PFSK-1 (cell line): Measurements from ENCODE around the gene GMPR.

ENCODE experiments used
- FOXP2 ChIP-seq: optimal IDR thresholded peaks from 2 replicates; pipeline ENCODE3; 2011; ENCODE audit warnings: borderline replicate concordance, control low read depth, inconsistent platforms; ENCODE audit not compliant: insufficient read depth; ENCODE audit errors: extremely low read length, extremely low read depth
- POLR2AphosphoS5 ChIP-seq: IDR thresholded peaks from 2 replicates; pipeline ENCODE4 v1.6.1; 2012; ENCODE audit warnings: low read depth, mild to moderate bottlenecking, control low read depth, low read length, moderate library complexity
- SIN3A ChIP-seq: IDR thresholded peaks from 2 replicates; pipeline ENCODE4 v1.6.1; 2012; ENCODE audit warnings: mild to moderate bottlenecking, low read length, moderate library complexity, borderline replicate concordance; ENCODE audit not compliant: insufficient read depth
- TAF1 ChIP-seq: IDR thresholded peaks from 2 replicates; pipeline ENCODE4 v1.6.1; 2012; ENCODE audit warnings: low read length, control low read depth, borderline replicate concordance; ENCODE audit not compliant: insufficient read depth
- TF ChIP-seq, protein P1 (sequence below), 2 experiments: IDR thresholded peaks; 2 replicates each; pipeline versions ENCODE4 v1.6.1 to v1.8.0; 2011 to 2012; ENCODE audit warnings: low read depth in 2 of 2, low read length in 2 of 2, control low read depth in 1 of 2, inconsistent platforms in 1 of 2, mild to moderate bottlenecking in 1 of 2, moderate library complexity in 1 of 2; ENCODE audit not compliant: insufficient read depth in 1 of 2

GMPR gene

GRCh38 chr6:16229700-16230099 lies 8.7 kb upstream of the GMPR start:
- no peak for TF ChIP-seq FOXP2
- TF ChIP-seq SIN3A = no peak
- no peak for TF ChIP-seq POLR2AphosphoS5

DNA sequence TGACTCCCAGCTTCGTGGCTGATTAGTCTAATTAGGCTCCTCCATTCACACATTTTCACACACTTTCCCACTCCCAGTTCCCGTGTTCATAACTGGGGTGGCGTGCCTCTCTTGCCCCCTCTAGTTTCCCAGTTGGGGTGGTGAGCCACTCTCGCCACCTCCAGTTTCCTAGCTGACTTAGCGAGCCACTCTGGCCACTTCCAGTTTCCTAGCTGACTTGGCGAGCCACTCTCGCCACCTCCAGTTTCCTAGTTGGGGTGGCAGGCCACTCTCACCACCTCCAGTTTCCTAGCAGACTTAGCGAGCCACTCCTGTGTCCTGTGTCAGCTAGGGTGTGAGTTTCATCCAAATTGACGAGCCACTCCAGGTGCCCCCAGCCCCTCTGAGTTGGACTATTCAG lies 7.4 kb upstream of the GMPR start:
- TF ChIP-seq POLR2AphosphoS5 (no peak), FOXP2 (no peak), TAF1 (no peak), SIN3A (no peak)
- TF ChIP-seq, protein P1, sequence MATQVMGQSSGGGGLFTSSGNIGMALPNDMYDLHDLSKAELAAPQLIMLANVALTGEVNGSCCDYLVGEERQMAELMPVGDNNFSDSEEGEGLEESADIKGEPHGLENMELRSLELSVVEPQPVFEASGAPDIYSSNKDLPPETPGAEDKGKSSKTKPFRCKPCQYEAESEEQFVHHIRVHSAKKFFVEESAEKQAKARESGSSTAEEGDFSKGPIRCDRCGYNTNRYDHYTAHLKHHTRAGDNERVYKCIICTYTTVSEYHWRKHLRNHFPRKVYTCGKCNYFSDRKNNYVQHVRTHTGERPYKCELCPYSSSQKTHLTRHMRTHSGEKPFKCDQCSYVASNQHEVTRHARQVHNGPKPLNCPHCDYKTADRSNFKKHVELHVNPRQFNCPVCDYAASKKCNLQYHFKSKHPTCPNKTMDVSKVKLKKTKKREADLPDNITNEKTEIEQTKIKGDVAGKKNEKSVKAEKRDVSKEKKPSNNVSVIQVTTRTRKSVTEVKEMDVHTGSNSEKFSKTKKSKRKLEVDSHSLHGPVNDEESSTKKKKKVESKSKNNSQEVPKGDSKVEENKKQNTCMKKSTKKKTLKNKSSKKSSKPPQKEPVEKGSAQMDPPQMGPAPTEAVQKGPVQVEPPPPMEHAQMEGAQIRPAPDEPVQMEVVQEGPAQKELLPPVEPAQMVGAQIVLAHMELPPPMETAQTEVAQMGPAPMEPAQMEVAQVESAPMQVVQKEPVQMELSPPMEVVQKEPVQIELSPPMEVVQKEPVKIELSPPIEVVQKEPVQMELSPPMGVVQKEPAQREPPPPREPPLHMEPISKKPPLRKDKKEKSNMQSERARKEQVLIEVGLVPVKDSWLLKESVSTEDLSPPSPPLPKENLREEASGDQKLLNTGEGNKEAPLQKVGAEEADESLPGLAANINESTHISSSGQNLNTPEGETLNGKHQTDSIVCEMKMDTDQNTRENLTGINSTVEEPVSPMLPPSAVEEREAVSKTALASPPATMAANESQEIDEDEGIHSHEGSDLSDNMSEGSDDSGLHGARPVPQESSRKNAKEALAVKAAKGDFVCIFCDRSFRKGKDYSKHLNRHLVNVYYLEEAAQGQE (IDR thresholded peaks at IDR 0.05; ENCODE audit: insufficient read depth in 1 of 2, low read depth in 2 of 2, low read length in 2 of 2) = no peak

GRCh38 chr6:16232086-16232485 lies 6.3 kb upstream of the GMPR start:
- no peak for TF ChIP-seq FOXP2
- TF ChIP-seq, protein P1 (IDR thresholded peaks at IDR 0.05; ENCODE audit: insufficient read depth in 1 of 2, low read depth in 2 of 2, low read length in 2 of 2) = no peak
- no peak for TF ChIP-seq TAF1
- TF ChIP-seq POLR2AphosphoS5 = no peak
- no peak for TF ChIP-seq SIN3A

GRCh38 chr6:16236009-16236501 lies 2.3 kb upstream of the GMPR start:
- no peak for TF ChIP-seq POLR2AphosphoS5
- TF ChIP-seq FOXP2 = no peak
- TF ChIP-seq, protein P1 (IDR thresholded peaks at IDR 0.05; ENCODE audit: insufficient read depth in 1 of 2, low read depth in 2 of 2, low read length in 2 of 2) = no peak
- no peak for TF ChIP-seq TAF1
- TF ChIP-seq SIN3A = no peak

- TF ChIP-seq FOXP2 = no peak
- TF ChIP-seq TAF1 = no peak
- TF ChIP-seq, protein P1 (IDR thresholded peaks at IDR 0.05; ENCODE audit: insufficient read depth in 1 of 2, low read depth in 2 of 2, low read length in 2 of 2) = no peak
- TF ChIP-seq SIN3A = no peak
- no peak for TF ChIP-seq POLR2AphosphoS5
Observed at GRCh38 chr6:16236631-16237199, 1.7 kb upstream of the GMPR start.
